GM23338 (cell line): ENCODE results near the gene AIG1. TPM values are rescaled to one million over a fixed set of nuclear protein-coding genes. Genes with fewer than 3 reads are reported as not detected.

Experiments used
- ATAC-seq: fragments of 200-7000 bp; cut with Tn5 transposase; 3 replicates; pipeline ENCODE4 v1.9.1; 2020
- DNase-seq: peaks from one replicate; pipeline ENCODE4 v3.0.0-alpha.2; 2015; ENCODE audit warnings: low spot score
- H2AFZ ChIP-seq: fragments of 200-600 bp; sonication (generic); 2 replicates; pipeline ENCODE4 v1.8.0; 2016; ENCODE audit warnings: antibody characterized with exemption, mild to moderate bottlenecking, moderate library complexity
- H3F3A ChIP-seq: fragments of 200-600 bp; sonication (generic); replicated peaks from 2 replicates; pipeline ENCODE4 v1.8.0; 2017; ENCODE audit warnings: antibody characterized with exemption, mixed run types, low read depth
- H3K27ac ChIP-seq: fragments of 200-600 bp; sonication (generic); 2 replicates; pipeline ENCODE4 v1.6.1; 2016; ENCODE audit warnings: low read depth
- H3K27me3 ChIP-seq: fragments of 200-600 bp; sonication (generic); 2 replicates; pipeline ENCODE4 v1.8.0; 2016; ENCODE audit warnings: mild to moderate bottlenecking, mixed run types, moderate library complexity; ENCODE audit not compliant: insufficient read depth
- H3K36me3 ChIP-seq: fragments of 200-600 bp; sonication (generic); 2 replicates; pipeline ENCODE4 v1.8.0; 2016; ENCODE audit warnings: mild to moderate bottlenecking; ENCODE audit not compliant: insufficient read depth
- H3K4me1 ChIP-seq: fragments of 200-600 bp; sonication (generic); 2 replicates; pipeline ENCODE4 v1.8.0; 2016; ENCODE audit warnings: mild to moderate bottlenecking, moderate library complexity; ENCODE audit not compliant: insufficient read depth
- H3K4me2 ChIP-seq: fragments of 200-600 bp; sonication (generic); 2 replicates; pipeline ENCODE4 v1.7.1; 2017; ENCODE audit warnings: mixed run types
- H3K4me3 ChIP-seq: fragments of 200-600 bp; sonication (generic); 2 replicates; pipeline ENCODE4 v1.6.1; 2016; ENCODE audit warnings: mixed run types
- H3K79me2 ChIP-seq: fragments of 200-600 bp; sonication (generic); replicated peaks from 2 replicates; pipeline ENCODE4 v1.8.0; 2017; ENCODE audit warnings: mild to moderate bottlenecking; ENCODE audit not compliant: insufficient read depth
- H3K9me2 ChIP-seq: fragments of 200-600 bp; sonication (generic); 2 replicates; pipeline ENCODE4 v1.8.0; 2017; ENCODE audit not compliant: insufficient read depth
- H4K20me1 ChIP-seq: fragments of 200-600 bp; sonication (generic); replicated peaks from 2 replicates; pipeline ENCODE4 v1.8.0; 2017; ENCODE audit warnings: mild to moderate bottlenecking; ENCODE audit not compliant: insufficient read depth
- H3K27ac Mint-ChIP-seq: 2 replicates; pipeline ENCODE4 v1.8.0; 2020; ENCODE audit warnings: inconsistent platforms, mild to moderate bottlenecking, moderate library complexity, mixed read lengths
- H3K27me3 Mint-ChIP-seq: 3 replicates; pipeline ENCODE4 v1.8.0; 2022; ENCODE audit warnings: low read depth, mild to moderate bottlenecking, moderate library complexity, mixed read lengths, inconsistent platforms; ENCODE audit not compliant: insufficient read depth, poor library complexity
- H3K36me3 Mint-ChIP-seq: 3 replicates; pipeline ENCODE4 v1.8.0; 2021; ENCODE audit warnings: low read depth, mild to moderate bottlenecking, inconsistent platforms, moderate library complexity, mixed read lengths
- H3K4me1 Mint-ChIP-seq: 3 replicates; pipeline ENCODE4 v1.8.0; 2020; ENCODE audit warnings: mild to moderate bottlenecking, inconsistent platforms, mixed read lengths
- H3K4me3 Mint-ChIP-seq: 3 replicates; pipeline ENCODE4 v1.8.0; 2021; ENCODE audit warnings: moderate library complexity, mild to moderate bottlenecking, inconsistent platforms, mixed read lengths
- H3K9me3 Mint-ChIP-seq: 3 replicates; pipeline ENCODE4 v1.8.0; 2020; ENCODE audit warnings: moderate library complexity, mild to moderate bottlenecking, inconsistent platforms, mixed read lengths
- CREB1 ChIP-seq: fragments of 250-450 bp; sonication (Bioruptor Pico); IDR thresholded peaks from 2 replicates; pipeline ENCODE4 v1.5.0; 2020; ENCODE audit warnings: low read depth, mild to moderate bottlenecking, moderate library complexity
- EZH2 ChIP-seq: fragments of 200-600 bp; sonication (generic); IDR thresholded peaks from one replicate; pipeline ENCODE4 v1.8.0; 2017; ENCODE audit warnings: antibody characterized with exemption, mild to moderate bottlenecking, low read depth; ENCODE audit not compliant: unreplicated experiment
- EZH2phosphoT487 ChIP-seq: fragments of 200-600 bp; sonication (generic); IDR thresholded peaks from one replicate; pipeline ENCODE4 v1.8.1; 2018; ENCODE audit warnings: antibody characterized with exemption; ENCODE audit not compliant: unreplicated experiment
- NANOG ChIP-seq: IDR thresholded peaks from 2 replicates; pipeline ENCODE4 v1.6.1; 2016; ENCODE audit warnings: antibody characterized with exemption, borderline replicate concordance
- STAT1 ChIP-seq: IDR thresholded peaks from one replicate; pipeline ENCODE4 v1.6.1; 2016; ENCODE audit warnings: antibody characterized with exemption; ENCODE audit not compliant: unreplicated experiment
- ZNF114 ChIP-seq: fragments of 250-450 bp; sonication (Bioruptor Pico); IDR thresholded peaks from 2 replicates; pipeline ENCODE4 v1.5.0; 2020; ENCODE audit warnings: mild to moderate bottlenecking, moderate library complexity
- ZNF331 ChIP-seq: fragments of 250-450 bp; sonication (Bioruptor Pico); IDR thresholded peaks from 2 replicates; pipeline ENCODE4 v1.5.0; 2020; ENCODE audit warnings: low read depth, mild to moderate bottlenecking, moderate library complexity
- polyA plus RNA-seq: library from polyadenylated mRNA; unstranded; fragments of >200 nt; fragmentation: Nextera tagmentation; extraction: Ambion mirVana; gene quantifications from 2 replicates; pipeline ENCODE4 v1.2.1, GENCODE V29; 2016
- total RNA-seq: library from RNA; depleted of rRNA; stranded (reverse); fragments of >200 nt; shearing (Covaris generic); gene quantifications from 2 replicates; pipeline ENCODE4 v1.2.3, GENCODE V29; 2014
- TF ChIP-seq, protein P1 (sequence below): IDR thresholded peaks from one replicate; pipeline ENCODE4 v1.6.1; 2018; ENCODE audit warnings: antibody characterized with exemption; ENCODE audit not compliant: unreplicated experiment
- TF ChIP-seq, protein P2 (sequence below): fragments of 250-450 bp; sonication (Bioruptor Pico); IDR thresholded peaks from 2 replicates; pipeline ENCODE4 v1.5.0; 2020; ENCODE audit warnings: mild to moderate bottlenecking, moderate library complexity
- TF ChIP-seq, protein P3 (sequence below), 2 experiments: fragments of 200-600 bp in 1 of 2; sonication (generic) in 1 of 2; conservative IDR thresholded peaks; 2 replicates each; pipeline versions ENCODE4 v1.5.1 to v1.6.1; 2016 to 2017; ENCODE audit warnings: antibody characterized with exemption in 2 of 2, low read depth in 2 of 2, mild to moderate bottlenecking in 2 of 2, moderate library complexity in 1 of 2

AIG1 gene
- total and polyA plus RNA-seq, 2 experiments from 2014 or later: 65.2 to 88.4 TPM

DNA sequence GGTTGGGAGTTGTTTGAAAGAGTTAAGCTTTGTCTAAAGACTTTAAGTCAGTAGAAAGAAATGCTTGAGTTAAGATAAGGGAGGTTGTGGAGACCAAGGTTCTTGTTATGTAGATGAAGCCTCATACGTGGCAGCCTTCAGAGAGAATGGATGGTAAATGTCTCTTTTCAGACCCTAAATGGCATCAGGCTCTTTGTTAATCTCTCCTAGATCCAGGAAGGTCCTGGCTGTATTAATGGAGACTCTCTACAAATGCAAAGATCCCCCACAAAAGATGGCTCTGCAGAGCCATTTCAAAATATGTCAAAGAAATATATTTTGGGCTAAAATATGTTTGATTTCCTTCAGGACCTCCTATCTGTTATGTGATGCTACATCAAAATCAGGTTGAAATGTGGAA, 228.2 kb downstream of the AIG1 start (continued):
- TF ChIP-seq, protein P1, sequence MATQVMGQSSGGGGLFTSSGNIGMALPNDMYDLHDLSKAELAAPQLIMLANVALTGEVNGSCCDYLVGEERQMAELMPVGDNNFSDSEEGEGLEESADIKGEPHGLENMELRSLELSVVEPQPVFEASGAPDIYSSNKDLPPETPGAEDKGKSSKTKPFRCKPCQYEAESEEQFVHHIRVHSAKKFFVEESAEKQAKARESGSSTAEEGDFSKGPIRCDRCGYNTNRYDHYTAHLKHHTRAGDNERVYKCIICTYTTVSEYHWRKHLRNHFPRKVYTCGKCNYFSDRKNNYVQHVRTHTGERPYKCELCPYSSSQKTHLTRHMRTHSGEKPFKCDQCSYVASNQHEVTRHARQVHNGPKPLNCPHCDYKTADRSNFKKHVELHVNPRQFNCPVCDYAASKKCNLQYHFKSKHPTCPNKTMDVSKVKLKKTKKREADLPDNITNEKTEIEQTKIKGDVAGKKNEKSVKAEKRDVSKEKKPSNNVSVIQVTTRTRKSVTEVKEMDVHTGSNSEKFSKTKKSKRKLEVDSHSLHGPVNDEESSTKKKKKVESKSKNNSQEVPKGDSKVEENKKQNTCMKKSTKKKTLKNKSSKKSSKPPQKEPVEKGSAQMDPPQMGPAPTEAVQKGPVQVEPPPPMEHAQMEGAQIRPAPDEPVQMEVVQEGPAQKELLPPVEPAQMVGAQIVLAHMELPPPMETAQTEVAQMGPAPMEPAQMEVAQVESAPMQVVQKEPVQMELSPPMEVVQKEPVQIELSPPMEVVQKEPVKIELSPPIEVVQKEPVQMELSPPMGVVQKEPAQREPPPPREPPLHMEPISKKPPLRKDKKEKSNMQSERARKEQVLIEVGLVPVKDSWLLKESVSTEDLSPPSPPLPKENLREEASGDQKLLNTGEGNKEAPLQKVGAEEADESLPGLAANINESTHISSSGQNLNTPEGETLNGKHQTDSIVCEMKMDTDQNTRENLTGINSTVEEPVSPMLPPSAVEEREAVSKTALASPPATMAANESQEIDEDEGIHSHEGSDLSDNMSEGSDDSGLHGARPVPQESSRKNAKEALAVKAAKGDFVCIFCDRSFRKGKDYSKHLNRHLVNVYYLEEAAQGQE: no peak
- peak; percentile 59 for TF ChIP-seq ZNF114 (CRISPR knock-in tag)
- peak; percentile 41 for TF ChIP-seq NANOG
- TF ChIP-seq EZH2phosphoT487: no peak
- peak; percentile 60; the same call in 1 of the 2 replicates for TF ChIP-seq CREB1 (CRISPR knock-in tag)

DNA sequence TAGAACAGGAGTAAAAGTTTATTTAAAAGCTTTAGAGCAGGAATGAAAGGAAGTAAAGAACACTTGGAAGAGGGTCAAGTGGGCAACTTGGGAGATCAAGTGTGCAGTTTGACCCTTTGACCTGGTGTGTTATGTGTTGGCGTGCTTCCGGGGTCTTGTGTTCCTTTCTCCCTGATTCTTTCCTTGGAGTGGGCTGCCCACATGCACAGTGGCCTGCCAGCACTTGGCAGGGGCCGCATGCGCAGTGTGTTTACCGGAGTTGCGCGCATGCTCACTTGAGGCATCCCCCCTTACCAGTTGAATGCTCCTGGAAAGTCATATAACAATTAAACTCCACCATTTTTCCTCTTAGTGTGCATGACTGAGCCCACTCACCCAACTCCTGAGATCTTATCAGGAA, 229.5 kb downstream of the AIG1 start:
- peaks cover 23% of the 10 kb centered on the region; the same call in 2 of the 3 replicates for H3K36me3 Mint-ChIP-seq
- Histone ChIP-seq H3K27ac (no peak overlapping the region), H4K20me1 (no peaks in the 10 kb centered on the region), H3K4me3 (no peak overlapping the region), H2AFZ (no peak overlapping the region), H3K36me3 (no peaks in the 10 kb centered on the region), H3K4me2 (no peak overlapping the region), H3K79me2 (no peaks in the 10 kb centered on the region), H3K27me3 (no peaks in the 10 kb centered on the region), H3F3A (0 out of 2 replicates have a peak, but pooled peaks cover 5% of the 10 kb centered on the region), H3K4me1 (peaks cover 22% of the 10 kb centered on the region; the same call in 1 of the 2 replicates), H3K9me2 (peaks cover 19% of the 10 kb centered on the region)
- ATAC-seq (no peak), DNase-seq (no peak)
- peaks cover 26% of the 10 kb centered on the region for H3K4me1 Mint-ChIP-seq
- no peak overlapping the region; the same call in 1 of the 2 replicates for H3K27ac Mint-ChIP-seq
- H3K4me3 Mint-ChIP-seq: no peak overlapping the region
- H3K9me3 Mint-ChIP-seq: no peaks in the 10 kb centered on the region
- H3K27me3 Mint-ChIP-seq: peaks cover 5% of the 10 kb centered on the region
- TF ChIP-seq EZH2: no peak
- no peak for TF ChIP-seq STAT1
- no peak for TF ChIP-seq ZNF331 (CRISPR knock-in tag)
- TF ChIP-seq, protein P1: no peak
- TF ChIP-seq, protein P2, sequence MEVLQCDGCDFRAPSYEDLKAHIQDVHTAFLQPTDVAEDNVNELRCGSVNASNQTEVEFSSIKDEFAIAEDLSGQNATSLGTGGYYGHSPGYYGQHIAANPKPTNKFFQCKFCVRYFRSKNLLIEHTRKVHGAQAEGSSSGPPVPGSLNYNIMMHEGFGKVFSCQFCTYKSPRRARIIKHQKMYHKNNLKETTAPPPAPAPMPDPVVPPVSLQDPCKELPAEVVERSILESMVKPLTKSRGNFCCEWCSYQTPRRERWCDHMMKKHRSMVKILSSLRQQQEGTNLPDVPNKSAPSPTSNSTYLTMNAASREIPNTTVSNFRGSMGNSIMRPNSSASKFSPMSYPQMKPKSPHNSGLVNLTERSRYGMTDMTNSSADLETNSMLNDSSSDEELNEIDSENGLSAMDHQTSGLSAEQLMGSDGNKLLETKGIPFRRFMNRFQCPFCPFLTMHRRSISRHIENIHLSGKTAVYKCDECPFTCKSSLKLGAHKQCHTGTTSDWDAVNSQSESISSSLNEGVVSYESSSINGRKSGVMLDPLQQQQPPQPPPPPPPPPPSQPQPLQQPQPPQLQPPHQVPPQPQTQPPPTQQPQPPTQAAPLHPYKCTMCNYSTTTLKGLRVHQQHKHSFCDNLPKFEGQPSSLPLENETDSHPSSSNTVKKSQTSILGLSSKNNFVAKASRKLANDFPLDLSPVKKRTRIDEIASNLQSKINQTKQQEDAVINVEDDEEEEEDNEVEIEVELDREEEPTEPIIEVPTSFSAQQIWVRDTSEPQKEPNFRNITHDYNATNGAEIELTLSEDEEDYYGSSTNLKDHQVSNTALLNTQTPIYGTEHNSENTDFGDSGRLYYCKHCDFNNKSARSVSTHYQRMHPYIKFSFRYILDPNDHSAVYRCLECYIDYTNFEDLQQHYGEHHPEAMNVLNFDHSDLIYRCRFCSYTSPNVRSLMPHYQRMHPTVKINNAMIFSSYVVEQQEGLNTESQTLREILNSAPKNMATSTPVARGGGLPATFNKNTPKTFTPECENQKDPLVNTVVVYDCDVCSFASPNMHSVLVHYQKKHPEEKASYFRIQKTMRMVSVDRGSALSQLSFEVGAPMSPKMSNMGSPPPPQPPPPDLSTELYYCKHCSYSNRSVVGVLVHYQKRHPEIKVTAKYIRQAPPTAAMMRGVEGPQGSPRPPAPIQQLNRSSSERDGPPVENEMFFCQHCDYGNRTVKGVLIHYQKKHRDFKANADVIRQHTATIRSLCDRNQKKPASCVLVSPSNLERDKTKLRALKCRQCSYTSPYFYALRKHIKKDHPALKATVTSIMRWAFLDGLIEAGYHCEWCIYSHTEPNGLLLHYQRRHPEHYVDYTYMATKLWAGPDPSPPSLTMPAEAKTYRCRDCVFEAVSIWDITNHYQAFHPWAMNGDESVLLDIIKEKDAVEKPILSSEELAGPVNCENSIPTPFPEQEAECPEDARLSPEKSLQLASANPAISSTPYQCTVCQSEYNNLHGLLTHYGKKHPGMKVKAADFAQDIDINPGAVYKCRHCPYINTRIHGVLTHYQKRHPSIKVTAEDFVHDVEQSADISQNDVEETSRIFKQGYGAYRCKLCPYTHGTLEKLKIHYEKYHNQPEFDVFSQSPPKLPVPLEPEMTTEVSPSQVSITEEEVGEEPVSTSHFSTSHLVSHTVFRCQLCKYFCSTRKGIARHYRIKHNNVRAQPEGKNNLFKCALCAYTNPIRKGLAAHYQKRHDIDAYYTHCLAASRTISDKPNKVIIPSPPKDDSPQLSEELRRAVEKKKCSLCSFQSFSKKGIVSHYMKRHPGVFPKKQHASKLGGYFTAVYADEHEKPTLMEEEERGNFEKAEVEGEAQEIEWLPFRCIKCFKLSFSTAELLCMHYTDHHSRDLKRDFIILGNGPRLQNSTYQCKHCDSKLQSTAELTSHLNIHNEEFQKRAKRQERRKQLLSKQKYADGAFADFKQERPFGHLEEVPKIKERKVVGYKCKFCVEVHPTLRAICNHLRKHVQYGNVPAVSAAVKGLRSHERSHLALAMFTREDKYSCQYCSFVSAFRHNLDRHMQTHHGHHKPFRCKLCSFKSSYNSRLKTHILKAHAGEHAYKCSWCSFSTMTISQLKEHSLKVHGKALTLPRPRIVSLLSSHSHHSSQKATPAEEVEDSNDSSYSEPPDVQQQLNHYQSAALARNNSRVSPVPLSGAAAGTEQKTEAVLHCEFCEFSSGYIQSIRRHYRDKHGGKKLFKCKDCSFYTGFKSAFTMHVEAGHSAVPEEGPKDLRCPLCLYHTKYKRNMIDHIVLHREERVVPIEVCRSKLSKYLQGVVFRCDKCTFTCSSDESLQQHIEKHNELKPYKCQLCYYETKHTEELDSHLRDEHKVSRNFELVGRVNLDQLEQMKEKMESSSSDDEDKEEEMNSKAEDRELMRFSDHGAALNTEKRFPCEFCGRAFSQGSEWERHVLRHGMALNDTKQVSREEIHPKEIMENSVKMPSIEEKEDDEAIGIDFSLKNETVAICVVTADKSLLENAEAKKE (CRISPR knock-in tag): no peak
- TF ChIP-seq ZNF114 (CRISPR knock-in tag): no peak
- TF ChIP-seq, protein P3, sequence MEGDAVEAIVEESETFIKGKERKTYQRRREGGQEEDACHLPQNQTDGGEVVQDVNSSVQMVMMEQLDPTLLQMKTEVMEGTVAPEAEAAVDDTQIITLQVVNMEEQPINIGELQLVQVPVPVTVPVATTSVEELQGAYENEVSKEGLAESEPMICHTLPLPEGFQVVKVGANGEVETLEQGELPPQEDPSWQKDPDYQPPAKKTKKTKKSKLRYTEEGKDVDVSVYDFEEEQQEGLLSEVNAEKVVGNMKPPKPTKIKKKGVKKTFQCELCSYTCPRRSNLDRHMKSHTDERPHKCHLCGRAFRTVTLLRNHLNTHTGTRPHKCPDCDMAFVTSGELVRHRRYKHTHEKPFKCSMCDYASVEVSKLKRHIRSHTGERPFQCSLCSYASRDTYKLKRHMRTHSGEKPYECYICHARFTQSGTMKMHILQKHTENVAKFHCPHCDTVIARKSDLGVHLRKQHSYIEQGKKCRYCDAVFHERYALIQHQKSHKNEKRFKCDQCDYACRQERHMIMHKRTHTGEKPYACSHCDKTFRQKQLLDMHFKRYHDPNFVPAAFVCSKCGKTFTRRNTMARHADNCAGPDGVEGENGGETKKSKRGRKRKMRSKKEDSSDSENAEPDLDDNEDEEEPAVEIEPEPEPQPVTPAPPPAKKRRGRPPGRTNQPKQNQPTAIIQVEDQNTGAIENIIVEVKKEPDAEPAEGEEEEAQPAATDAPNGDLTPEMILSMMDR (conservative IDR thresholded peaks at IDR 0.05; ENCODE audit: low read depth in 2 of 2): no peak
